OCI-LY3 (cell line): ENCODE data around the gene HSPB8.

Experiments
- H2AFZ ChIP-seq: fragments of 200-600, 300-600 bp; shearing (Covaris generic); 2 replicates; pipeline ENCODE4 v1.6.0; 2014; ENCODE audit warnings: antibody characterized with exemption, low read depth, low read length
- H3K27ac ChIP-seq: fragments of 200-600, 300-600 bp; sonication (generic); 2 replicates; pipeline ENCODE4 v1.5.1; 2014; ENCODE audit warnings: mild to moderate bottlenecking, low read length, moderate library complexity, mixed read lengths
- H3K27me3 ChIP-seq: fragments of 200-600, 300-600 bp; sonication (generic); 2 replicates; pipeline ENCODE4 v1.6.1; 2014; ENCODE audit warnings: low read depth, low read length, mixed read lengths
- H3K36me3 ChIP-seq: fragments of 200-600, 300-600 bp; sonication (generic); replicated peaks from 2 replicates; pipeline ENCODE3; 2014; ENCODE audit warnings: low read depth, low read length, mixed read lengths
- H3K4me1 ChIP-seq: fragments of 300-600, 200-600 bp; sonication (generic); 2 replicates; pipeline ENCODE4 v1.6.1; 2014; ENCODE audit warnings: low read length, mixed read lengths
- H3K4me2 ChIP-seq: fragments of 200-600, 300-600 bp; sonication (generic); 2 replicates; pipeline ENCODE4 v1.6.1; 2014; ENCODE audit warnings: low read length, mixed read lengths
- H3K4me3 ChIP-seq: fragments of 300-600, 200-600 bp; sonication (generic); 2 replicates; pipeline ENCODE4 v1.5.1; 2014; ENCODE audit warnings: antibody characterized with exemption, mild to moderate bottlenecking, low read length, moderate library complexity
- H3K79me2 ChIP-seq: fragments of 300-600, 200-600 bp; shearing (Covaris generic); 2 replicates; pipeline ENCODE4 v1.6.1; 2014; ENCODE audit warnings: mild to moderate bottlenecking, low read length, mixed read lengths
- H3K9ac ChIP-seq: fragments of 300-600, 200-600 bp; shearing (Covaris generic); 2 replicates; pipeline ENCODE4 v1.6.0; 2014; ENCODE audit warnings: mild to moderate bottlenecking, low read length, moderate library complexity
- H3K9me3 ChIP-seq: fragments of 200-600, 300-600 bp; shearing (Covaris generic); 2 replicates; pipeline ENCODE4 v1.6.1; 2014; ENCODE audit warnings: low read length, mixed read lengths; ENCODE audit not compliant: insufficient read depth
- H4K20me1 ChIP-seq: fragments of 200-600, 300-600 bp; sonication (generic); 2 replicates; pipeline ENCODE4 v1.6.1; 2016; ENCODE audit warnings: low read length, mixed read lengths; ENCODE audit not compliant: insufficient read depth
- CTCF ChIP-seq: fragments of 200-600, 300-600 bp; sonication (generic); IDR thresholded peaks from 2 replicates; pipeline ENCODE4 v1.5.1; 2014; ENCODE audit warnings: antibody characterized with exemption, low read length, low read depth
- EZH2phosphoT487 ChIP-seq: fragments of 200-600 bp; shearing (Covaris generic); IDR thresholded peaks from 2 replicates; pipeline ENCODE4 v1.6.1; 2018; ENCODE audit warnings: antibody characterized with exemption, mixed run types, low read depth

The HSPB8 gene

GRCh38 chr12:119158402-119158801 lies 20.3 kb upstream of the HSPB8 start:
- H3K4me2 ChIP-seq = no peak overlapping the region
- H4K20me1 ChIP-seq = no peaks in the 10 kb centered on the region
- TF ChIP-seq EZH2phosphoT487 = no peak
- TF ChIP-seq CTCF = no peak
- H3K9ac ChIP-seq = no peak overlapping the region
- peaks cover 4% of the 10 kb centered on the region; the same call in 1 of the 2 replicates for H3K27me3 ChIP-seq
- H3K27ac ChIP-seq = no peak overlapping the region
- no peaks in the 10 kb centered on the region for H3K9me3 ChIP-seq
- no peaks in the 10 kb centered on the region for H3K79me2 ChIP-seq
- H3K4me1 ChIP-seq = no peaks in the 10 kb centered on the region
- H3K4me3 ChIP-seq = no peak overlapping the region
- H3K36me3 ChIP-seq = no peaks in the 10 kb centered on the region
- H2AFZ ChIP-seq = no peak overlapping the region

- no peaks in the 10 kb centered on the region for H3K9me3 ChIP-seq
- no peak overlapping the region for H3K4me2 ChIP-seq
- H3K27me3 ChIP-seq = peaks cover 4% of the 10 kb centered on the region; the same call in 1 of the 2 replicates
- TF ChIP-seq CTCF = no peak
- TF ChIP-seq EZH2phosphoT487 = no peak
- no peak overlapping the region for H3K4me3 ChIP-seq
- H3K27ac ChIP-seq = no peak overlapping the region
- no peak overlapping the region for H3K9ac ChIP-seq
- no peaks in the 10 kb centered on the region for H3K4me1 ChIP-seq
- no peak overlapping the region for H2AFZ ChIP-seq
- H4K20me1 ChIP-seq = no peaks in the 10 kb centered on the region
- no peaks in the 10 kb centered on the region for H3K36me3 ChIP-seq
- H3K79me2 ChIP-seq = no peaks in the 10 kb centered on the region
Observed at GRCh38 chr12:119159844-119160243, 18.9 kb upstream of the HSPB8 start.

- no peaks in the 10 kb centered on the region for H3K79me2 ChIP-seq
Observed at GRCh38 chr12:119167902-119168301, 10.8 kb upstream of the HSPB8 start.

GRCh38 chr12:119168721-119169120 lies 10.0 kb upstream of the HSPB8 start:
- no peak overlapping the region for H3K9ac ChIP-seq
- H3K4me3 ChIP-seq = no peak overlapping the region
- H3K36me3 ChIP-seq = no peaks in the 10 kb centered on the region
- no peaks in the 10 kb centered on the region for H3K79me2 ChIP-seq
- no peak overlapping the region for H3K27ac ChIP-seq
- H2AFZ ChIP-seq = no peak overlapping the region
- no peaks in the 10 kb centered on the region for H3K4me1 ChIP-seq
- no peaks in the 10 kb centered on the region for H4K20me1 ChIP-seq
- no peak overlapping the region for H3K4me2 ChIP-seq
- no peaks in the 10 kb centered on the region for H3K9me3 ChIP-seq
- no peak for TF ChIP-seq CTCF
- H3K27me3 ChIP-seq = no peaks in the 10 kb centered on the region

More at GRCh38 chr12:119167902-119168301, 10.8 kb upstream of the HSPB8 start:
- Histone ChIP-seq H2AFZ (no peak overlapping the region), H3K9me3 (no peaks in the 10 kb centered on the region), H3K36me3 (no peaks in the 10 kb centered on the region), H3K4me1 (no peaks in the 10 kb centered on the region), H4K20me1 (no peaks in the 10 kb centered on the region), H3K27ac (no peak overlapping the region), H3K4me2 (no peak overlapping the region), H3K4me3 (no peak overlapping the region), H3K27me3 (no peaks in the 10 kb centered on the region), H3K9ac (no peak overlapping the region)
- no peak for TF ChIP-seq EZH2phosphoT487
- no peak for TF ChIP-seq CTCF
